GM19324 (cell line): ENCODE data around the gene EDC4.
"Not testable (repeated sequence)": the region's sequence is repeated elsewhere in the genome, so short reads cannot be mapped to it uniquely, and the experiment has no call there.

Source experiments
- ATAC-seq: cut with Tn5 transposase; IDR thresholded peaks from one replicate; pipeline ENCODE4 v1.9.1; 2021; ENCODE audit warnings: mild to moderate bottlenecking, moderate library complexity; ENCODE audit not compliant: unreplicated experiment, low FRiP score

EDC4 gene

DNA sequence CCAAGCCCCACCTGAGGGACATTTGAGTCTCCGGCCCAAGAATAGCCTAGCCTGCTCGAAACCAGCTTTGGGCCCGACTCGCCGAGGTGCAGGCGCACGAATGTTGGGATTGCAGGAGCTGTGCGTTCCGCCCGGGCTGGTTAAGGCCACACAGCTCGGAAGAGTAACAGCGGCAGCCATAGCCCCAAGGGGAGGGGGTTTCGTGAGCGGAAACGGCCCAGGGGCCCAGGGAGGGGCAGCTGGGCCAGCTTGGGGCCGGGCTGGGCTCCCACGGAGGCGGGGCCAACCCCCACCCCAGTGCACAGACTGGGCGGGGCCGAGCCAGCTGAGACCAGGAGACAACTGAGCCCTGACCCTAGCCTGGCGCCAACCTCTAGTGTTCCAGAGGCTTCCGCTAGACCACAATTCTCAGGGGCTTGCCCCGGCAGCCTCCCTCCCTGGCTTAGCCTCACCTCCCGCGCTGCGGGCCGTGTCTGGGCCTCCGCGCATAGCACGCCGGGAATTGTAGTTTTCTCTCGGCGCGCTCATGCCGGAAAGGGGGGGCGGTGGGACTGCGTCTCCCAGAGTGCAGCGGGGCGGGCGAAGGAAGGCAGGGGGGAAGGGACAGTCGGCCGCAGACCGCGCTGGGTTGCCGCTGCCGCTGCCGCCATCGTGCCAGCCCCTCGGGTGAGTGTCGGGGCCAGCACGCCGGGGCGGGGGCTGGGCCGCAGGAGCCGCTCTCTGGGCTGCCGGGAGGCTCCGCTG, 26.4 kb upstream of the EDC4 start, which contains the start of gene NUTF2:
NUTF2 (plus strand) TSS at position 614 of the 744 bp plus-strand sequence. CDS start 18,198 bp downstream, outside the sequence.
- peak; percentile 68 for ATAC-seq

DNA sequence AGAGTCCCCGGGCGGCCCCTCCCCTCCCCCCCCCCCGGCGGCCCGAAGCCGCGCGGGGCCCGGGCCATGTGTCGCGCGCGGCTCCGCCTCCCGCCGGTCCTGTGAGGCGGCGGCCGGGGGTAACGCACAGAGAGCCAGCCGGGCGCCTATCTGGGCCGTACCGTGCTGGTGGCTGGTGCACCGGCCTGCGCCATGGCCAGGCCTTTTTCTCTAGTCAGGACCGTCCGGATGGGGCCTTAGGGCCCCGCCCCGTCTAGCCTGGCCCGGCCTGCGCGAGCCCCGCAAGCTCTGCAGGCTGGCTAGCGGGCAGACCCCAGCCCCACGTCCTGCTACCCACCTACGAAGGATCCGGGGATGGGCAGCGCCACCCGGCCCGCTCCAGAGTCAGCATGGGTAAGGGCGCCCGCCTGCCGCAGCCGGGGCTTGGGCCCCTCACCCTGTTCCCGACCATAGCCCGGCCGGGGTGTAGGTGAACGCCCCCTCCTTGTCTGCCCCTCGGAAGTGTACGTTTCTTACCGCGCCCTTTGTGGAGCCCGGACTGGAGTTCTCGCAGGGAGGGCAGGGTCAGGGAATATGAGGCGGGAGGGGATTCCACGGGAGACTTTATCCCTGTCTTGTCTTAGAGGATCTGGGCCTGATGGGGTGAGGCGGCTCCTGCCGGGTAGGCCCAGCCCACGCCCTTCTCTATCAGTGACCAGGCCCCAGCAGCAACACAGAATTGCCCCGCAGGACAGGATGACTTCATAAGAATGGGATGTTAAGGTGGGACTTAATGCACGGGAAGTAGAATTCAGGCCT, 25.6 kb upstream of the EDC4 start, which contains the start of gene CENPT:
CENPT (minus strand) TSS at position 630 of the 798 bp plus-strand sequence. CDS start 13,834 bp downstream, outside the sequence.
- ATAC-seq, result peak; percentile 34

DNA sequence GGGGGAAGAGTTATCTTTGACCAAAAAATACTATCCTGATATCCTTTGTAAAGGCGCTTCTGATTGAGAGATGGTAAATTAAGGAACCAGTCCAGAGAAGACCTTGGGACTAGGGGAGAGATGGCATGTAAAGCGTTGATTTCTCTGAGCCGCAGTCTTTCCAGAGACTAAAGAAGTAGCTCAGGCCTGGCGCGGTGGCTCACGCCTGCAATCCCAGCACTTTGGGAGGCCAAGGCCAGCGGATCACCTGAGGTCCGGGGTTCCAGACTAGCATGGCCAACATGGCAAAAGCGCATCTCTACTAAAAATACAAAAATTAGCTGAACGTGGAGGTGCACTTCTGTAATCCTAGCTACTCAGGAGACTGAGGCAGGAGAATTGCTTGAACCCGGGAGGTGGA, 24.7 kb upstream of the EDC4 start:
- no peak for ATAC-seq

DNA sequence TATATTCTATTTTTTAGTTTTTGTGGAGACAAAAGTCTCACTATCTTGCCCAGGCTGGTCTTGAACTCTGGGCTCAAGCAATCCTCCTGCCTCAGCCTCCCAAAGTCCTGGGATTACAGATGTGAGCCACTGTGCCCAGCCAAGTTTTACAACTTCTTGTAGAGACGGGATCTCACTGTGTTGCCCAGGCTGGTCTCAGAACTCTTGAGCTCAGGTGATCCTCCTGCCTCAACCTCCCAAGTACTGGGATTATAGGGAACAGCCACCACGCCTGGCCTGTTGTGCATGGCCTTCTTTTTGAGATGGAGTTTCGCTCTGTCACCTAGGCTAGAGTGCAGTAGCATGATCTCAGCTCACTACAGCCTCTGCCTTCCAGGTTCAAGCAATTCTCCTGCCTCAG, 19.2 kb upstream of the EDC4 start:
- ATAC-seq, result no peak

DNA sequence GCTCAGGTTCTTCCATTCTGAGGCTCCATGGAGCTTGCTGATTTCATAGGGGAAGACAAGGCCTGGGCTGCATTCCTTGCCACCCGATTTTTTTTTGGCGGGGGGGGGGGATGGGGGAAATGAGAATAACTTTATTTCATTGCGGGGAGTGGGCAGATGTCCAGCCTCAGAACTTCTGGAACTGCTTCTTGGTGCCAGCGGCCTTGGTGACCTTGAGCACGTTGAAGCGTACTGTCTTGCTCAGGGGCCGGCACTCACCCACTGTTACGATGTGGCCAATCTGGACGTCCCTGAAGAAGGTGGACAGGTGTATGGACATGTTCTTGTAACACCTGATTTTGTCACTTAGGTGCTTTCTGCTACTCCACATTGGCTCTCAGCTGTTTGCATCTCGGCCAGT, 17.1 kb upstream of the EDC4 start:
- ATAC-seq, result no peak

DNA sequence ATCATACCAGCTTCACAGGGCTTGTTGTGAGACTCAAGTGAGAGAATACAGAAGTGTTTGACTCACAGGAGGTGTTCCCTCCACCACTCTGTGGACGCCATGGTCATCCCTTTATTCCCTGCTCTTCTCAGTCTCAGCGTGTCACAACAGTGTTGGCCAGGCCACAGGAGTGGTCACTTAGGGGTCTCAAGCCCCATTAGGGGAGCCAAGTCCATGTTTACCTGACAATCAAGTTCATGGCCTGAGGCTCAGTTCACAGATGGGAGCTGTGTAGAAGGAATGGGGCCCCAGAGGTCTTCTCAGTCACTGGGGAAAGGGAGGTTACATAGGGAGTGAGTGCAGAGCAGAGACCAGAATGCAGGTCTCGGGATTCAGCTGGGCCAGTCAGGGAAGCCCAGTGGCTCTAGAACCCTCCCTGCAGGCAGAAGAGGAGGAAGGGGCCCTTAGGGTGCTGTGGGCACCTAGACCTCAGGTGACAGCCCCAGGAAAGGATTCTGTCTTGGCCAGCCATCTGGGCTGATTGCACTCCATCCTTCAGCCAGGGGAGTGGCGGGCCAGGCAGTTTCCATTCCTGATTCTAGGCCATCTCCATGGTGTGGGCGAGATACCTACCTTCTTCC, 15.8 kb upstream of the EDC4 start:
- ATAC-seq, result no peak

DNA sequence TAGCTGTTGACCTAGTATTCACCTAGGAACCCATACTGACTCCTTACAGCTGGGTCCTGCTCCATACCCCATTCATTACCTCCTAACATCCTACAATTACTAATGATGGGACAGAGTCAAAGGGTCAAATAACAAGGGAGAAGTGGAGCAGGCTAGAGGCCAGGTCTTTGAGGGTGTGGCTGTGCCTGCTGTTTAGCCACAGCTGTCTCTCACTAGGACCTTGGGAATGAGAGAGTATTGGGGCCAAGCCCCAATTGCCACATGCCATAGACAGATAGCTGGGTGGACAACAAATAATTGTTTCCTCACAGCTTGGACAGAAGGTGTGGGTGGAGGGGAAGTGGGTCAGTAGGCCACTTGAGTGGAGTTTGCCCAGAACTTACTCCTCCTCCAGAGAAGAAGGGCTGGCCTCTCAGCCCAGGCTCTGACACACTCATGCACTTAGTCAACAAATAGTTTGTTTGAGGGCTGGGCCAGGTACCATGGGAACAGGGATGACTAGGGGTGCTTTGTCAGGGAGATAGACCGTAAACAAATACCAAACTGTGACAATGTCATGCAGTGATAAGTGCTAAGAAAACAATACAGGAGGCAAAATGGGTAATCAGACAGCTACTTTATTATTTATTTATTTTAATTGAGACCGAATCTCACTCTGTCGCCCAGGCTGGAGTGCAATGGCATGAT, 15.2 kb upstream of the EDC4 start:
- no peak for ATAC-seq

DNA sequence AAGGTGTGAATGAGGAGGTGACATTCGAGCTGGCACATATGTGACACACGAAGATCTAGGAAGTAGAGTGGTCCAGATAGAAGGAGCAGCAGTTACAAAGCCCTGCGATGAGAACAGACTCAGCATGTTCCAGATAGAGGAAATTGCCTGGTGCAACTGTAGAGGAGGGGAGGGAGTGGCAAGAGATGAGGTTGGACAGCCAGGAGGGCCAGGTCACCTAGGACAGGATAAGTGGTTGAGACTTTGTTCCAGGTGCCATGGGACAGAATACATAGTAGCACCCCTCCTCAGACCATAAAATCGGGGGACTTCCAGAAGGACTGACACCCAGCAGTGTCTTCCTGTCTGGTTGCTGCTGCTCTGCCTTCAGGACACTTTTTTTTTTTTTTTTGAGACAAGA, 14.4 kb upstream of the EDC4 start:
- ATAC-seq, result no peak

DNA sequence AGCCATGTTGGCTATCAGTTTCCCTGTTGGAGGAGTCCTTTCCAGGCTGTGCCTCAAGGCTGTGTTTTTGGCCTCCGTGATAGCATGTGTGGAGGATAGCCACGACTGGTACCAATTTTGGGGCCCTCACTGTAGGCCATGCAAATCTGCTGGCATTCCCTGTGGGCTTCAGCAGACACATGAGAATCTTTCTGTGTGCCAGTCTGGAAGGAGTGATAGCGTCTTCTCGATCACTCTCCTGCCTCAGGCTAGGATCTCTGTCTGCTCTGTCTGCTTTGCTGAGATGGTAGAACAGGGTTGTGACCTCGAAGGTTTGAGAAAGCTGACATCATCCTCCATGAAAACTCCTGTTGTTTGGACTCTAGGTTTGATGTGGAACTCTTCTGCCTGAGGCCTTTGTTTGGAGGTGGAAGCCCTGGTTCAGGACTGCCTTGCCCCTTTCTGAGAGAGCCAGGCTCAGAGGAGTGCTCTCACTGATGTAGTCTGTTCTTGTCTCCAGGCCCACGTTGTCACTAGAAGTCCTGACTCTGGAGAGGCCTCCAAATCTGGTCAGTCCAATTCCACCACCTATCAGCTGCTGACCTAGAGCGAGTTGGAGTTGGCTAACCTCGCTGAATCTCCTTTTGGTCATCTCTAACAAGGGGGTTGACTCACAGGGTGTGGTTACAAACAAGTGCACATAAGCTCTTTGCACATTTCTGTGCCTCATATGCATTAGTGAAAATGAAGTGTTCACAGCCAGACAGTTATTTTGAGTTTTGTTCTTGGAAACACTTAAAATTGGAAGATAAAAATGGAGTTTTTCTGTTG, 12.1 kb upstream of the EDC4 start:
- ATAC-seq, result no peak

DNA sequence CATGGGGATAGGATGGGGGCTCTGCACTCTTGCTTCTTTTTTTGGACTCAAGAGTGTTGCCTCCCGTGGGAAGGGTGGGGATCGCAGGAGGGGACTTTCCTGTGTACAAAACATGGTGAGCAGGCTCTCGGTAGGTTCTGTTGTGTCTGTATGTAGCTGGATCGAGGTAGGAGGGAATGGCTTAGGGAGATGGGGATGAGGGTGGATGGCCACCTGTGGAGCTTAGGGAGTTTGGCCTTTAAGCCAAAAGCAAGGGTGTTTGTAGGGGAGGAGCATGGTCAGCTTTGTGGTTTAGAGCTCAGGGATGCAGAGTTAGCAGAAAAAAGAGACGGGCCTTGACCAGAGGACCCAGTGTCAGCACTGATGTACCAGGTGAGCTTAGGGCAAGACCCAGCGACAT, 11.0 kb upstream of the EDC4 start:
- ATAC-seq, result no peak

DNA sequence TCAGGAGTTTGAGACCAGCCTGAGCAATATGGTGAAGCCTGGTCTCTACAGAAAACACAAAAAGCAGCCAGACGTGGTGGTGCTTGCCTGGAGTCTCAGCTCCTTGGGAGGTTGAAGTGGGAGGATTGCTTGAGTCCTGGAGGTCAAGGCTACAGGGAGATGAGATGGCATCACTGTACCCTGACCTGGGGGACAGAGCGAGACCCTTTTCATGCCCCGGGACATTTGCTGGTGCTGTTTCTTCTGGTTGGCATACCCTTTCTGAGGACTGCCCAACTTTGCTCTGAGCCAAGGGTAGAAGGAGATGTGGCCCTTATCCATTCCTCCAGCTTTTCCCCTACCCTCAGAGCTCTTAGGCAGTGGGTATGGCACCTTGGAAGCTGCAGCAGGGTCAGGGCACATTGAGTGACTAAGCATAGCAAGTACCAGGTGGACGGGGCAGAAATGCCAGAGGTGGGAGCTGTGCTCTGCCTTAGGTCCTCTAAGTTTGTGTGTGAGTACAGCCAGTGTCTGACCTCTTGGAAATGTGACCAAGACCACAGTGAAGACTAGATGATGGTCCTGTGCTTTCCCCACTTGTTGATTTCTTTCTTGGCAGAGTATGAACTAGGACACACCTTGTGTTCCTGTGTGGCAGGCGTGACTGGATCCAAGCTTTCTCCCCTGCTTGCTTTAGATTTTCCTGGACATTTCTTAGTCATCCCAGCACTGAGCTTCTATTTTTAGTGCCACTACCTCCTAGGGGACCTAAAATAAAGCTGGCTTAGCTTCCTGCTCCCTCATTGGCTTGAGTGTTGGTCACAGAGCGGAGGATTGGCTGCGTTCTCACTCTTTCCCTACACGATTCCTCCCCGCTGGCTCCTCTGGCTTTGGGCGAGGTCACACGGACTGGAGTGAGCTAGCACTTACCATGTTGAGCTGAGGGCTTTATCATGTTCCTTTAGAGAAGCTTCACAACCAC, 9.9 kb upstream of the EDC4 start:
- ATAC-seq, result no peak

DNA sequence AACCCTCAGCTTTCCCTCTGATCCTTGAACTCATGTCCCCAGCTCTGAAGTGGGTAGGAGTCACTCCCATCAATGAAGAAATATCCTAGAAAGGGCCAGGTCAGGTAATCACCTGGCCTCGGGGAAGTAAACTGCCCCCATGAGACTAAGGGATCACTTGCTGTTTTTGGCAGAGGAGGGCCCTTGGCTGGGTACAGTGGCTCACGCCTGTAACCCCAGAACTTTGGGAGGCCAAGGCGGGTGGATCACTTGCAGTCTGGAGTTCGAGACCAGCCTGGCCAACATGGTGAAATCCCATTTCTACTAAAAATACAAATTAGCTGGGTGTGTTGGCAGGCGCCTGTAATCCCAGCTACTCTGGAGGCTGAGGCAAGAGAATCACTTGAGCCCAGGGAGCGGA, 8.8 kb upstream of the EDC4 start:
- ATAC-seq, result not testable (repeated sequence)

DNA sequence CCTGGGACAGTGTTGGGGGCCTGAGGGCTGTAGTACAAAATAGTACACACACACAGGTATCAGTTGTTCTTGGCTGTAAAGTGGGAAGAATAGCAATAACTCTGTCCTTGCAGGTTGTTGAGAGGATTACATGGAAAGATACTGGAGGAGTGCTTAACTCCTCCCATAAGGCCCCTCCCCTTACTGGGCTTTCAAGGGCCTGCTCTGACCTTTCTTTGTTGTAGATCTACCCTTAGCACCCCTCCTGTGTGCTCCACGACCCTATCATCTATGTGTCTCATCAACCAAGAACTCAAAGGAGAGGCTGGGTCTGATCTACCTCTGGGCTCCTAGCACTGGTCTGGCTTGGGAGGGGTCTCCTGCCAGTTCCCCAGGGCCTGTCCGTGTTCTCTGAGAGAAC, 8.3 kb upstream of the EDC4 start:
- ATAC-seq, result no peak

DNA sequence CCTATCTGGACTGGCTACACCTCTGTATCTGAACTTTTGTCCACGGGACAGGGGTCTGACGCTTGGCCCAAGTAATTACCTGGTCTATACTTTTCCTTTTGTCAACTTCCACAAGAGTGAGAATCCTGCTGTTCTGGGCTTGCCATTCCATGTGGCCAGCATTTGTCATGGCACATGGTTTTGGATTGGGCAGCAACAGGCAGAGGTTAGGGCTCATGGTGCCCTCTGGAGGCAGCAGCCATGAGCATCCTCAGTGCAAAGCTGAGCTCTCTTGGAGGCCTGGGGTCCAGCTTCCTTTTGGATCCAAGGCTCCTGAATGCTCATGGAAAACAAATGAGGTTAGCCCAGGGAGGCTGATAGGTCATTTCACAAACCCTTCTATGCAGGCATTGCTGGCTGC, 7.5 kb upstream of the EDC4 start:
- no peak for ATAC-seq

DNA sequence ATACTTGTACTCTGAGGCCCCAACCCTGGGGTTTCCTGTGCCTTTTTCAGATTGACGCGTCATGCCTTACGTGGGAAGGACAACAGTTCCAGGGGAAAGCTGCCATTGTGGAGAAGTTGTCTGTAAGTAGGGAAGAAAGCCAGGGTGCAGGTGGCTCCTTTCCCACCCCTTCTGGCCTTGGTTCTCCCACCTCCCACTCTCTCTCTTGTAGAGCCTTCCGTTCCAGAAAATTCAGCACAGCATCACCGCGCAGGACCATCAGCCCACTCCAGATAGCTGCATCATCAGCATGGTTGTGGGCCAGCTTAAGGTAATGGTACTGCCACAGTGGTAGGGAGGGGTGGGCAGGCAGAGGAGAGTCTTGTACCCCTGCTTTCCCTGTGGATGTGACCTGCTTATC, 4.6 kb upstream of the EDC4 start:
- no peak for ATAC-seq

DNA sequence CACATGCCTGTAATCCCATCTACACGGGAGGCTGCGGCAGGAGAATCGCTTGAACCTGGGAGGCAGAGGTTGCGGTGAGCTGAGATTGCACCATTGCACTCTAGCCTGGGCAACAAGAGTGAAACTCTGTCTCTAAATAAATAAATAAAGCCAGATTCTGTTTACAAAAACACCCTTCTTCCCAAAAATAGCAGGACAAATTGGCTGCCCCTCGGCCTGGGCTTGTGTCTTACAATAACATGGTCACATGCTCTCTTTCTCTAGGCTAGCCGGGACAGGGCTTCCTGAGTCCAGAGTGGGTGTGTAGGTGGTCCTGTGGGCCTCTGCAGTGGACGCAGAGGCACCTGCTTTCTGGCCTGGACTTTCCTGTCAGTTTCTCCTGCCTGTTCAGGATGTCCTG, 3.2 kb upstream of the EDC4 start:
- ATAC-seq, result no peak

DNA sequence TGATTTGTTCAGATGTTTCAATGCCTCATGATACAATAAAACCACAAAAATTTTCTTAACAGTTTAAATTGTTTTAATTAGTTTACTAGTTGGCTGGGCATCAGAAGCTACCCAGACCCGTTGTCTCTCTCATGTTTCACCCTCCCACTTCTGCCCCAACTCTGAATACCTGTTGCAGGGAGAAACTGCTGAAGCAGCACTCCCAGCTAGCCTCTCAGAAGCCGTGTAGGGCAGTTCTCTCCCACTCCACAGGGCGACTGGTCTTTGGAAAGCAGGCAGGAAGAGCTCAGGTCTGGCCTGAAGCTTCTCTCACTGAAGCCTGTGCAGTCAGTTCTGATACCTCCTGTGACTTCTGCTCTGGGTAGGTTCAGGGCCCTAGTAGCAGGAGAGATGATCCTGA, 1.6 kb upstream of the EDC4 start:
- ATAC-seq, result no peak

DNA sequence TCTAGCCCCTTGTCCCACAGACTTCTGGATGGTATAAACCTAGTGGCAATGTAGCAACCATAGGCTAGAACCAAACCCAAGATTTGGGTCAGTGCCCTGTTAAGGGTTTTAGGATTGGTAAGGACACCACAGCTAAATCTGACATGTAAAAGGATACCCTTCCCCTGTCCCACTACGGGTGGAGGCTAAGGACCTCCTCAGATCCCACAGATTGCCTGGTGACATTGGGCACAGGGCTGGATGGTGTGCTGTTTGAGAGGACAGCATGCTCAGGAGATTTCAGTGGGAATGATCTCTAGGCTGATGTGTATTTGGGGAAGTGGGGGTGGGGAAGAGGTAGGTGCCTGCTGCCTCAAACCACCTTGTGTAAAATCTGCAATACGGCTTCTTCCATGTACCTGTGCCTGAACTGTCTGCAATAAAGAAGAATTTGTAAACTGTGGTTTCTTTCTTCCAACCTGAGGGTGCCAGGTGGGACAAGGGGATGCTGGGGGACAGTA, 671 bp upstream of the EDC4 start:
- no peak for ATAC-seq
